Subcutaneous adipose tissue (tissue), 4 donors: Measurements from ENCODE around the gene IPCEF1. TPM values are rescaled to one million over a fixed set of nuclear protein-coding genes. Genes with fewer than 3 reads are reported as not detected.

ENCODE experiments used
- CTCF ChIP-seq: fragments of 450-650 bp; IDR thresholded peaks from one replicate; pipeline ENCODE4 v1.5.1; 2016; ENCODE audit warnings: low read depth, mild to moderate bottlenecking, control low read depth, antibody characterized with exemption, moderate library complexity
- total RNA-seq, 4 donors: library from RNA; depleted of rRNA; stranded (reverse); fragments of >200 nt; gene quantifications; one replicate each; pipeline ENCODE4 v1.1.0, GENCODE V29; 2016

IPCEF1 gene
- total RNA-seq, 4 donors from 2014 or later, result 0.82 to 2.9 (median 1.5) TPM

GRCh38 chr6:154383273-154383672 is 26.7 kb upstream of the IPCEF1 start:
- no peak for TF ChIP-seq CTCF

GRCh38 chr6:154382740-154383139 is 26.1 kb upstream of the IPCEF1 start:
- no peak for TF ChIP-seq CTCF

GRCh38 chr6:154381548-154381947 is 24.9 kb upstream of the IPCEF1 start:
- TF ChIP-seq CTCF, result no peak

GRCh38 chr6:154380741-154381140 is 24.1 kb upstream of the IPCEF1 start:
- TF ChIP-seq CTCF, result no peak

- no peak for TF ChIP-seq CTCF
These were observed 23.0 kb upstream of the IPCEF1 start for GRCh38 chr6:154379585-154379984.

- no peak for TF ChIP-seq CTCF
These were observed 21.9 kb upstream of the IPCEF1 start for GRCh38 chr6:154378518-154378917.

- no peak for TF ChIP-seq CTCF
These were observed 21.1 kb upstream of the IPCEF1 start for GRCh38 chr6:154377726-154378125.

GRCh38 chr6:154373971-154374370 is 17.4 kb upstream of the IPCEF1 start:
- TF ChIP-seq CTCF, result no peak
